ENCODE data around the gene DIPK2A. TPM values are rescaled to one million over a fixed set of nuclear protein-coding genes. Genes with fewer than 3 reads are reported as not detected.

Gene DIPK2A
- total RNA-seq, 1 donor from 2014 or later = 49.0 TPM

DNA sequence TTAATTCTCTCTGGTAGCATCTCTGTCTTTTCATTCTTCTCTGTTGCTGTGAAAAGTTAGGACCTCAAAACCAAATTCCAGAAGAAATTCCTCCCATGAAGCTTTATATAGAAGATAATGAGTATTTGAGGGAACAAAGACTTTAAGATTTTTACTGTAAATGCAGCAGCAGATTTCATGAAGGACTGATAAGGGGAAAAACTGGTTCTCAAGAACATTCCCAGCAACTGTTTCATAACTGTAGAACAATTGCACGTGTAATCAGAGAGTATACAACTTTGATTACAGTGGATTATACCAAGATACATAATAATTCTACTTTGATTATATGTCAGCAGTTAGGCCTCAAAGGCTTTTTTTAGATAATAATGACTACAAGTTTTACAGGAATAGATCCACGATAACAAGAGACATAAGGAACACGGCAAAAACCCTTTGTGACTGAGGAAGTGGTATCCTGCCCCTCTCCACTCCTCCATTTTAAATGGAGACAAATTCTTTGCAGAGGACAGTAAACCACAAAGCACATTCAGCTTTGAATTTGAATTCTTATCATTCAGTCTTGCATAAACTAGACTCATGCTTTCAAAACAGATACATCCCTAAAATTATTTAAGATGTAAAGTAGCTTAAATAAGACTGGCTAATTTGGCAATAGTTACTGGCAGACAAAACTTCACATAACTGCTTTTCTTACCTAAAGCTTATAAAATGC lies 42.9 kb upstream of the DIPK2A start:
- no peak overlapping the region for H3K4me3 Mint-ChIP-seq
- Histone ChIP-seq H3K36me3 (no peaks in the 10 kb centered on the region), H3K4me1 (no peaks in the 10 kb centered on the region), H3K4me3 (no peak overlapping the region), H4K20me1 (ENCODE audit: low read depth) (no peaks in the 10 kb centered on the region), H3K79me2 (ENCODE audit: low read depth) (no peaks in the 10 kb centered on the region), H3K4me2 (no peak overlapping the region), H3K27me3 (no peaks in the 10 kb centered on the region), H3K27ac (no peak overlapping the region), H2AFZ (replicated peaks) (no peak overlapping the region), H3K9ac (no peak overlapping the region), H3F3A (ENCODE audit: low read depth) (no peaks in the 10 kb centered on the region), H3K9me3 (ENCODE audit: low read depth) (no peaks in the 10 kb centered on the region)
- no peaks in the 10 kb centered on the region for H3K4me1 Mint-ChIP-seq
- H3K27me3 Mint-ChIP-seq (ENCODE audit: insufficient read depth, low read depth) = no peaks in the 10 kb centered on the region
- DNase-seq (ENCODE audit: low spot score) = no peak
- H3K36me3 Mint-ChIP-seq = no peaks in the 10 kb centered on the region
- no peak overlapping the region for H3K27ac Mint-ChIP-seq
- TF ChIP-seq EZH2phosphoT487 (IDR thresholded peaks at IDR 0.05) = no peak
- no peak for TF ChIP-seq CTCF (IDR thresholded peaks at IDR 0.05)
- TF ChIP-seq EZH2 (IDR thresholded peaks at IDR 0.05) = no peak
- H3K9me3 Mint-ChIP-seq = no peaks in the 10 kb centered on the region

GRCh38 chr3:143934791-143935190 lies 36.8 kb upstream of the DIPK2A start:
- Histone ChIP-seq H3K79me2 (ENCODE audit: low read depth) (no peaks in the 10 kb centered on the region), H3K9me3 (ENCODE audit: low read depth) (no peaks in the 10 kb centered on the region), H3F3A (ENCODE audit: low read depth) (no peaks in the 10 kb centered on the region), H3K9ac (no peak overlapping the region), H3K4me2 (no peak overlapping the region), H3K4me3 (no peak overlapping the region), H3K27me3 (no peaks in the 10 kb centered on the region), H4K20me1 (ENCODE audit: low read depth) (no peaks in the 10 kb centered on the region), H3K4me1 (no peaks in the 10 kb centered on the region), H3K27ac (no peak overlapping the region), H3K36me3 (no peaks in the 10 kb centered on the region), H2AFZ (replicated peaks) (no peak overlapping the region)
- no peaks in the 10 kb centered on the region for H3K36me3 Mint-ChIP-seq
- no peak overlapping the region for H3K27ac Mint-ChIP-seq
- no peak overlapping the region for H3K4me3 Mint-ChIP-seq
- no peaks in the 10 kb centered on the region for H3K4me1 Mint-ChIP-seq
- no peaks in the 10 kb centered on the region for H3K9me3 Mint-ChIP-seq
- H3K27me3 Mint-ChIP-seq (ENCODE audit: insufficient read depth, low read depth) = no peaks in the 10 kb centered on the region
- TF ChIP-seq CTCF (IDR thresholded peaks at IDR 0.05) = no peak
- TF ChIP-seq EZH2phosphoT487 (IDR thresholded peaks at IDR 0.05) = no peak
- no peak for TF ChIP-seq EZH2 (IDR thresholded peaks at IDR 0.05)
- no peak for DNase-seq (ENCODE audit: low spot score)

- Histone ChIP-seq H3K79me2 (ENCODE audit: low read depth) (no peaks in the 10 kb centered on the region), H3K27ac (no peak overlapping the region), H3K4me1 (no peaks in the 10 kb centered on the region), H3K4me3 (no peak overlapping the region), H3K36me3 (no peaks in the 10 kb centered on the region), H3F3A (ENCODE audit: low read depth) (no peaks in the 10 kb centered on the region), H3K9me3 (ENCODE audit: low read depth) (no peaks in the 10 kb centered on the region), H3K9ac (no peak overlapping the region), H2AFZ (replicated peaks) (no peak overlapping the region), H4K20me1 (ENCODE audit: low read depth) (no peaks in the 10 kb centered on the region), H3K4me2 (no peak overlapping the region), H3K27me3 (no peaks in the 10 kb centered on the region)
- Mint-ChIP-seq H3K9me3 (no peaks in the 10 kb centered on the region), H3K4me3 (no peak overlapping the region), H3K27ac (no peak overlapping the region), H3K4me1 (no peaks in the 10 kb centered on the region), H3K36me3 (no peaks in the 10 kb centered on the region), H3K27me3 (ENCODE audit: insufficient read depth, low read depth) (no peaks in the 10 kb centered on the region)
- no peak for TF ChIP-seq CTCF (IDR thresholded peaks at IDR 0.05)
- no peak for TF ChIP-seq EZH2phosphoT487 (IDR thresholded peaks at IDR 0.05)
- no peak for TF ChIP-seq EZH2 (IDR thresholded peaks at IDR 0.05)
- no peak for DNase-seq (ENCODE audit: low spot score)
Measured at GRCh38 chr3:143935678-143936077, 35.9 kb upstream of the DIPK2A start.
